Panc1 (cell line): Measurements from ENCODE around the gene RARS2. TPM values are rescaled to one million over a fixed set of nuclear protein-coding genes. Genes with fewer than 3 reads are reported as not detected.

Experiments used
- ATAC-seq: fragments of 200-7000 bp; cut with Tn5 transposase; 2 replicates; pipeline ENCODE4 v1.9.1; 2020; ENCODE audit warnings: mild to moderate bottlenecking, moderate library complexity
- Bru-seq: library from RNA; stranded (reverse); fragments of 400-500 nt; gene quantifications from one replicate; lab custom pipeline; 2021; lab: Mats Ljungman, UMichigan
- BruChase-seq, 2 experiments: library from RNA; stranded (reverse); fragments of 400-500 nt; gene quantifications; one replicate each; lab custom pipeline; 2021; lab: Mats Ljungman, UMichigan
- BruUV-seq: library from RNA; stranded (reverse); fragments of 400-500 nt; replicated peaks from 2 replicates; lab custom pipeline; 2021; lab: Mats Ljungman, UMichigan
- CTCF ChIA-PET: fragments of 300-600 bp; sonication (Branson Sonifier 250); formaldehyde crosslinking; loops from one replicate; lab custom pipeline; 2022; ENCODE audit warnings: antibody characterized with exemption; lab: Charles Lee
- POLR2A ChIA-PET: fragments of 300-600 bp; sonication (Branson Sonifier 250); formaldehyde crosslinking; loops from one replicate; lab custom pipeline; 2022; ENCODE audit warnings: antibody characterized with exemption; lab: Charles Lee
- DNase-seq: peaks from one replicate; pipeline ENCODE4 v3.0.0-alpha.2; 2010; ENCODE audit warnings: low read depth, low spot score
- H3K27ac ChIP-seq: 2 replicates; pipeline ENCODE4 v1.5.1; 2011; ENCODE audit warnings: mild to moderate bottlenecking, low read length, inconsistent platforms
- H3K27me3 ChIP-seq: fragments of 200-500 bp; sonication (Bioruptor generic); 2 replicates; pipeline ENCODE4 v1.6.0; 2014; ENCODE audit warnings: low read length, inconsistent platforms; ENCODE audit not compliant: control insufficient read depth, insufficient read depth
- H3K36me3 ChIP-seq: fragments of 200-500 bp; sonication (Bioruptor generic); 2 replicates; pipeline ENCODE4 v1.5.1; 2014; ENCODE audit warnings: inconsistent platforms, mild to moderate bottlenecking, low read length, moderate library complexity; ENCODE audit not compliant: control insufficient read depth, insufficient read depth
- H3K4me1 ChIP-seq: 2 replicates; pipeline ENCODE4 v1.5.1; 2011; ENCODE audit warnings: inconsistent platforms, mild to moderate bottlenecking, low read length, moderate library complexity; ENCODE audit not compliant: control insufficient read depth, insufficient read depth
- H3K4me3 ChIP-seq, 2 experiments: 2 replicates each; pipeline ENCODE4 v1.5.1; 2011 to 2012; ENCODE audit warnings: low read depth in 2 of 2, low read length in 2 of 2, mild to moderate bottlenecking in 2 of 2, inconsistent platforms in 1 of 2, moderate library complexity in 1 of 2
- H3K9me3 ChIP-seq: fragments of 200-500 bp; sonication (Bioruptor generic); 2 replicates; pipeline ENCODE4 v1.5.1; 2014; ENCODE audit warnings: low read depth, mild to moderate bottlenecking, inconsistent platforms, low read length, moderate library complexity; ENCODE audit not compliant: control insufficient read depth, insufficient read depth
- CTCF ChIP-seq: fragments of 450-650 bp; IDR thresholded peaks from 2 replicates; pipeline ENCODE4 v1.5.1; 2017; ENCODE audit warnings: mild to moderate bottlenecking
- POLR2AphosphoS5 ChIP-seq: IDR thresholded peaks from 2 replicates; pipeline ENCODE4 v1.6.1; 2012; ENCODE audit warnings: mild to moderate bottlenecking, low read depth, low read length, moderate library complexity
- REST ChIP-seq, 2 experiments: IDR thresholded peaks; 2 replicates each; pipeline ENCODE4 v1.6.1; 2011 to 2012; ENCODE audit warnings: low read depth in 2 of 2, control low read depth in 1 of 2, low read length in 1 of 2, mild to moderate bottlenecking in 1 of 2, moderate library complexity in 1 of 2; ENCODE audit not compliant: insufficient read depth in 1 of 2
- SIN3A ChIP-seq: IDR thresholded peaks from 2 replicates; pipeline ENCODE4 v1.6.1; 2012; ENCODE audit warnings: low read depth, mild to moderate bottlenecking, low read length, moderate library complexity, borderline replicate concordance; ENCODE audit not compliant: insufficient read depth
- TCF7L2 ChIP-seq: IDR thresholded peaks from 2 replicates; pipeline ENCODE4 v1.6.1; 2011; ENCODE audit warnings: mild to moderate bottlenecking, low read depth, low read length, inconsistent platforms
- in situ Hi-C: cut with HindIII; loops from 2 replicates; pipeline ENCODE4 v1.10.0; 2016; ENCODE audit warnings: low sequenced_read_pairs, low pct_unique_long_range_greater_than_20kb
- intact Hi-C: fragments of 100-400 bp; cut with micrococcal nuclease; formaldehyde crosslinking; loops from one replicate; pipeline ENCODE4 v1.10.0; 2022; ENCODE audit not compliant: unreplicated experiment
- long read RNA-seq: library from polyadenylated mRNA; unstranded; transcript quantifications from one replicate; pipeline ENCODE4 v2.0.0, GENCODE V29; 2021; ENCODE audit not compliant: unreplicated experiment
- polyA plus RNA-seq: library from polyadenylated mRNA; unstranded; fragments of >200 nt; gene quantifications from one replicate; pipeline ENCODE4 v1.2.1, GENCODE V29; 2012; ENCODE audit warnings: missing spikeins; ENCODE audit not compliant: insufficient read length
- total RNA-seq: library from RNA; stranded (reverse); gene quantifications from one replicate; pipeline ENCODE4 v1.2.1, GENCODE V29; 2021; ENCODE audit not compliant: unreplicated experiment

Gene RARS2
- total RNA-seq (38.3 TPM), Bru-seq, nascent RNA (percentile 89 among the genes with signal in this experiment), BruChase-seq, experiment 1, labeled RNA remaining after a 2-hour chase (percentile 87 among the genes with signal in this experiment), BruChase-seq, experiment 2, labeled RNA remaining after a 6-hour chase (percentile 77 among the genes with signal in this experiment)
- 23.5 TPM for polyA plus RNA-seq
- long read RNA-seq, transcript RARS2-201 (20 exons, 1,818 nt) = major isoform, 66 of 170 reads
- long read RNA-seq, partial matches to known transcripts = 30 of 170 reads
- long read RNA-seq, other reads (novel, unspliced or antisense) = 74 of 170 reads

DNA sequence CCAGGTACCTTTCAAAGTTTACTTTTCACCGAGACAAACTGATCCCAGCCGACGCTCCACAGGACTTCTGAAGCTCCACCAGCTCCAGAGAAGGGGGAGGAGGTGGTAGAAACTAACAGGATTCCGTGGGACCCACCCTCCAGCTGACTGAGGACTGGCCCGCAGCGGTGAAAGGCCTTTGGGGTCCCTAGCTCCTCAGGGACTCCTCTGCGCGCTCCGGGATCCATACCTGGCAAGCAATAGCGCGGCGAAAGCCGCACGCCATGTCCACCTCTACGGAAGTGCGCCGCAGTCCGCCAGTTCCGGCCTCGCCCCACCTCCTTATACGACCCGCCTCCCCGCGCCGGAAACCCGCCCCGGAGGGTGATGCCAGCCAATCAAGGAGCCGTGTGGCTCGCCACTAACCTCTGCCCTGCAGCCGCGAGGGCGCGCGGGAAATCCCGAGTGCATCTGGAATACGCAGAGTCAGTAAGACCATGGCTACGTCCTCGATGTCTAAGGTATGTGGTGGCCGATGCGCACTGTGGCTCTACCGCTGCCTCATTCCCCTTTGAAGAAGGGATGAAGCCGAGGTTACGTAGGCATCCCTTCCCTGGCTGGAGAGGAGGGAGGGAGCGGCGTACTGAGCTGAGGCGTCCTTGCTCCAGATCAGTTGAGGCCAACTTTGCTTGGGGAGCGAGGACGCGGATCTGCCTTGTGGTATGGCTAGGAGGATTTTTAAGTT lies at the start of gene RARS2, which contains the start of gene ORC3:
TSS of gene RARS2 (minus strand) at position 295 of the 724 bp plus-strand sequence. CDS start at position 265, 30 bp downstream.
TSS of gene ORC3 (plus strand) at position 443 of the 724 bp plus-strand sequence. CDS start at position 477, 34 bp downstream.
- H3K36me3 ChIP-seq = peaks cover 14% of the 10 kb centered on the region
- BruUV-seq = no TSS peak
- peak; percentile 72 for DNase-seq
- H3K27me3 ChIP-seq = no peaks in the 10 kb centered on the region
- H3K27ac ChIP-seq = peak within 1 kb of the TSS; percentile 98
- POLR2A ChIA-PET = interaction anchor here (0.6 to 0.7 kb wide), 3 partner anchors 27 to 433 kb away, joined by 3 to 5 read pairs (median 4); no protein-coding TSS in a partner anchor
- peak within 1 kb of the TSS; percentile 95 to 100 for H3K4me3 ChIP-seq
- intact Hi-C loops = no loop called here
- no peaks in the 10 kb centered on the region for H3K9me3 ChIP-seq
- CTCF ChIA-PET = no interaction called here
- ATAC-seq = peak; percentile 100
- H3K4me1 ChIP-seq = peaks cover 4% of the 10 kb centered on the region; the same call in 1 of the 2 replicates
- TF ChIP-seq TCF7L2 = no peak
- TF ChIP-seq CTCF = no peak
- TF ChIP-seq REST (IDR thresholded peaks at IDR 0.05; ENCODE audit: insufficient read depth in 1 of 2, low read depth in 2 of 2, low read length in 1 of 2) = peak in 1 of 2 experiments; percentile 22; a peak in 1 of 4 replicates
- peak; percentile 89 for TF ChIP-seq POLR2AphosphoS5
- peak; percentile 98 for TF ChIP-seq SIN3A
- in situ Hi-C loops = no loop called here

DNA sequence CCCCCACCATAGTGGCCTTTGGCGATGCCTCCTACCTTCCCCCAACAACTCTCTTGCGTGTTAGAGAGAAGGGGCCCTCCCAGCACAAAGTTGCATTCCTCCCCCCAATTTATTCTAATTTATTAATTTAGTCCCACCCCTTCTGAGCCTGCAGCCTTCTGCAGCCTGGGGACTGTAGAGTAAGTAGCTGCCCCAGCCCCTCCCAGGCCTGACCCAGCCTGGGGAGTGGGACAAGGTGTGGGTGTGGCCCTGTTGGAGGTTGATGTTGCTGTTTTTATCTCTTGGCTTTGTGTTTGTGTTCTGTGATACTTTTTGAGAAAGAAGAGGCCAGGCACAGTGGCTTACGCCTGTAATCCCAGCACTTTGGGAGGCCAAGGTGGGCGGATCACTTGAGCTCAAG lies 49.6 kb upstream of the RARS2 start:
- no TSS peak for BruUV-seq
- TF ChIP-seq CTCF = no peak
- no peak for TF ChIP-seq TCF7L2
- no peak for TF ChIP-seq REST (IDR thresholded peaks at IDR 0.05; ENCODE audit: insufficient read depth in 1 of 2, low read depth in 2 of 2, low read length in 1 of 2)
- TF ChIP-seq SIN3A = no peak
- TF ChIP-seq POLR2AphosphoS5 = no peak
- in situ Hi-C loops (no loop called here), intact Hi-C loops (no loop called here)
- Histone ChIP-seq H3K4me1 (no peaks in the 10 kb centered on the region), H3K27ac (no peak overlapping the region), H3K4me3 (no peak overlapping the region), H3K36me3 (no peaks in the 10 kb centered on the region), H3K27me3 (no peaks in the 10 kb centered on the region), H3K9me3 (no peaks in the 10 kb centered on the region)
- POLR2A ChIA-PET = no interaction called here
- no peak for ATAC-seq
- DNase-seq = no peak
- CTCF ChIA-PET = no interaction called here
